SU-DHL-6 (cell line): ENCODE results near the gene RPA3.

Source experiments
- CTCF ChIP-seq: fragments of 200-600 bp; sonication (generic); IDR thresholded peaks from one replicate; pipeline ENCODE4 v1.5.1; 2017; ENCODE audit warnings: antibody characterized with exemption, mild to moderate bottlenecking, low read length, moderate library complexity; ENCODE audit not compliant: insufficient read depth, poor library complexity, severe bottlenecking
- EZH2phosphoT487 ChIP-seq: fragments of 200-600 bp; sonication (generic), shearing (Covaris generic); conservative IDR thresholded peaks from 2 replicates; pipeline ENCODE4 v1.6.1; 2018; ENCODE audit warnings: mild to moderate bottlenecking, antibody characterized with exemption, low read length, moderate library complexity, mixed read lengths

- TF ChIP-seq CTCF, result no peak
- no peak for TF ChIP-seq EZH2phosphoT487
Measured at GRCh38 chr7:7756577-7756976, 38.2 kb upstream of the RPA3 start.
